ENCODE results near the gene OPHN1.

The OPHN1 gene

DNA sequence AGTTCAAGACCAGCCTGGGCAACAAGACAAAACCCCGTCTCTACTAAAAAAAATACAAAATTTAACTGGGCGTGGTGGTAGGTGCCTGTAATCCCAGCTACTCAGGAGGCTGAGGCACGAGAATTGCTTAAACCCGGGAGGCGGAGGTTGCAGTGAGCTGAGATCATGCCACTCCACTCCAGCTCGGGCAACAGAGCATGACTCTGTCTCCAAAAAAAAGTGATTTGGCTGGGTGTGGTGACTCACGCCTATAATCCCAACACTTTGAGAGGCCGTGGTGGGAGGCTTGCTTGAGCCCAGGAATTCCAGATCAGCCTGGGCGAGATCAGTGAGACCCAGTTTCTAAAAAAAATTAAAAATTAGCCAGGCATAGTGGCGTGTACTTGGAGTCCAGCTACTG is 4.1 kb downstream of the OPHN1 start:
- Histone ChIP-seq H4K91ac (ENCODE audit: low read depth, low read length, poor library complexity) (no peak overlapping the region), H2AFZ (ENCODE audit: low read length) (no peak overlapping the region), H3K18ac (ENCODE audit: low read length) (no peak overlapping the region), H2AK5ac (ENCODE audit: low read depth, low read length) (no peak overlapping the region), H3K14ac (ENCODE audit: low read length) (no peak overlapping the region), H3K27me3 (ENCODE audit: control insufficient read depth in 3 of 3, insufficient read depth in 3 of 3, low read depth in 1 of 3, low read length in 3 of 3) (no peaks in the 10 kb centered on the region), H3K4ac (ENCODE audit: low read length) (no peak overlapping the region), H3K4me1 (ENCODE audit: control insufficient read depth in 2 of 2, insufficient read depth in 1 of 2, low read depth in 1 of 2, low read length in 2 of 2) (peaks cover 0 to 3% of the 10 kb centered on the region in 2 donors), H2BK5ac (ENCODE audit: low read length) (no peak overlapping the region), H3K4me2 (ENCODE audit: insufficient read depth, low read length, poor library complexity, severe bottlenecking) (no peak overlapping the region), H3K79me1 (ENCODE audit: low read depth, low read length) (no peaks in the 10 kb centered on the region), H3K9ac (ENCODE audit: low read depth, low read length, poor library complexity) (no peak overlapping the region), H2BK12ac (ENCODE audit: low read length) (no peak overlapping the region), H3K9me3 (replicated peaks in 1 of 2; ENCODE audit: control insufficient read depth in 2 of 2, insufficient read depth in 1 of 2, low read depth in 1 of 2, low read length in 2 of 2) (no peaks in the 10 kb centered on the region), H2BK15ac (ENCODE audit: low read length) (no peak overlapping the region), H3K4me3 (ENCODE audit: low read length in 2 of 2) (no peak overlapping the region), H4K8ac (ENCODE audit: low read depth, low read length) (no peak overlapping the region), H3K23ac (ENCODE audit: low read depth, low read length, poor library complexity) (no peak overlapping the region), H3K36me3 (replicated peaks in 1 of 2; ENCODE audit: control insufficient read depth in 2 of 2, insufficient read depth in 2 of 2, low read length in 2 of 2) (no peaks in the 10 kb centered on the region), H3K27ac (replicated peaks; ENCODE audit: low read length) (no peak overlapping the region), H2BK120ac (ENCODE audit: low read depth, low read length) (no peak overlapping the region)
- no peak for DNase-seq (ENCODE audit: low spot score)
- WGBS, 2 donors (ENCODE audit: extremely low coverage in 2 of 2, insufficient read length in 2 of 2, insufficient replicate concordance in 1 of 2) = no CpG with 5 or more reads among the region's 10 CpGs

GRCh38 chrX:68428431-68428830 is 4.9 kb downstream of the OPHN1 start:
- Histone ChIP-seq H3K4me3 (ENCODE audit: low read length in 2 of 2) (no peak overlapping the region), H4K8ac (ENCODE audit: low read depth, low read length) (no peak overlapping the region), H3K23ac (ENCODE audit: low read depth, low read length, poor library complexity) (no peak overlapping the region), H3K14ac (ENCODE audit: low read length) (no peak overlapping the region), H2BK120ac (ENCODE audit: low read depth, low read length) (no peak overlapping the region), H3K4me1 (ENCODE audit: control insufficient read depth in 2 of 2, insufficient read depth in 1 of 2, low read depth in 1 of 2, low read length in 2 of 2) (peaks cover 0 to 3% of the 10 kb centered on the region in 2 donors), H3K27me3 (ENCODE audit: control insufficient read depth in 3 of 3, insufficient read depth in 3 of 3, low read depth in 1 of 3, low read length in 3 of 3) (no peaks in the 10 kb centered on the region), H3K9ac (ENCODE audit: low read depth, low read length, poor library complexity) (no peak overlapping the region), H3K4ac (ENCODE audit: low read length) (no peak overlapping the region), H3K9me3 (replicated peaks in 1 of 2; ENCODE audit: control insufficient read depth in 2 of 2, insufficient read depth in 1 of 2, low read depth in 1 of 2, low read length in 2 of 2) (no peaks in the 10 kb centered on the region), H2AK5ac (ENCODE audit: low read depth, low read length) (no peak overlapping the region), H2BK5ac (ENCODE audit: low read length) (no peak overlapping the region), H3K79me1 (ENCODE audit: low read depth, low read length) (no peaks in the 10 kb centered on the region), H3K36me3 (replicated peaks in 1 of 2; ENCODE audit: control insufficient read depth in 2 of 2, insufficient read depth in 2 of 2, low read length in 2 of 2) (no peaks in the 10 kb centered on the region), H2BK12ac (ENCODE audit: low read length) (no peak overlapping the region), H2BK15ac (ENCODE audit: low read length) (no peak overlapping the region), H3K27ac (replicated peaks; ENCODE audit: low read length) (no peak overlapping the region), H3K18ac (ENCODE audit: low read length) (no peak overlapping the region), H4K91ac (ENCODE audit: low read depth, low read length, poor library complexity) (no peak overlapping the region), H3K4me2 (ENCODE audit: insufficient read depth, low read length, poor library complexity, severe bottlenecking) (no peak overlapping the region), H2AFZ (ENCODE audit: low read length) (no peak overlapping the region)
- no peak for DNase-seq (ENCODE audit: low spot score)
- no CpG with 5 or more reads among the region's 3 CpGs for WGBS, 2 donors (ENCODE audit: extremely low coverage in 2 of 2, insufficient read length in 2 of 2, insufficient replicate concordance in 1 of 2)

- Histone ChIP-seq H3K4me2 (ENCODE audit: insufficient read depth, low read length, poor library complexity, severe bottlenecking) (no peak overlapping the region), H3K23ac (ENCODE audit: low read depth, low read length, poor library complexity) (no peak overlapping the region), H3K4ac (ENCODE audit: low read length) (no peak overlapping the region), H3K4me3 (ENCODE audit: low read length in 2 of 2) (no peak overlapping the region), H3K27me3 (ENCODE audit: control insufficient read depth in 3 of 3, insufficient read depth in 3 of 3, low read depth in 1 of 3, low read length in 3 of 3) (no peaks in the 10 kb centered on the region), H3K79me1 (ENCODE audit: low read depth, low read length) (no peaks in the 10 kb centered on the region), H3K9me3 (replicated peaks in 1 of 2; ENCODE audit: control insufficient read depth in 2 of 2, insufficient read depth in 1 of 2, low read depth in 1 of 2, low read length in 2 of 2) (no peaks in the 10 kb centered on the region), H3K27ac (replicated peaks; ENCODE audit: low read length) (no peak overlapping the region), H3K18ac (ENCODE audit: low read length) (no peak overlapping the region), H4K91ac (ENCODE audit: low read depth, low read length, poor library complexity) (no peak overlapping the region), H2AFZ (ENCODE audit: low read length) (no peak overlapping the region), H4K8ac (ENCODE audit: low read depth, low read length) (no peak overlapping the region), H3K4me1 (ENCODE audit: control insufficient read depth in 2 of 2, insufficient read depth in 1 of 2, low read depth in 1 of 2, low read length in 2 of 2) (peaks cover 0 to 4% of the 10 kb centered on the region in 2 donors), H2AK5ac (ENCODE audit: low read depth, low read length) (no peak overlapping the region), H2BK120ac (ENCODE audit: low read depth, low read length) (no peak overlapping the region), H2BK15ac (ENCODE audit: low read length) (no peak overlapping the region), H3K14ac (ENCODE audit: low read length) (no peak overlapping the region), H2BK12ac (ENCODE audit: low read length) (no peak overlapping the region), H2BK5ac (ENCODE audit: low read length) (no peak overlapping the region), H3K9ac (ENCODE audit: low read depth, low read length, poor library complexity) (no peak overlapping the region), H3K36me3 (replicated peaks in 1 of 2; ENCODE audit: control insufficient read depth in 2 of 2, insufficient read depth in 2 of 2, low read length in 2 of 2) (no peaks in the 10 kb centered on the region)
- no peak for DNase-seq (ENCODE audit: low spot score)
- WGBS, 2 donors (ENCODE audit: extremely low coverage in 2 of 2, insufficient read length in 2 of 2, insufficient replicate concordance in 1 of 2) = no CpG with 5 or more reads among the region's 1 CpG
Measured at GRCh38 chrX:68424719-68425118, 8.6 kb downstream of the OPHN1 start.

- Histone ChIP-seq H3K18ac (ENCODE audit: low read length) (no peak overlapping the region), H3K27ac (replicated peaks; ENCODE audit: low read length) (no peak overlapping the region), H3K9me3 (replicated peaks in 1 of 2; ENCODE audit: control insufficient read depth in 2 of 2, insufficient read depth in 1 of 2, low read depth in 1 of 2, low read length in 2 of 2) (no peaks in the 10 kb centered on the region), H2BK12ac (ENCODE audit: low read length) (no peak overlapping the region), H4K91ac (ENCODE audit: low read depth, low read length, poor library complexity) (no peak overlapping the region), H3K9ac (ENCODE audit: low read depth, low read length, poor library complexity) (no peak overlapping the region), H3K79me1 (ENCODE audit: low read depth, low read length) (no peaks in the 10 kb centered on the region), H3K23ac (ENCODE audit: low read depth, low read length, poor library complexity) (no peak overlapping the region), H2AK5ac (ENCODE audit: low read depth, low read length) (no peak overlapping the region), H3K4me2 (ENCODE audit: insufficient read depth, low read length, poor library complexity, severe bottlenecking) (no peak overlapping the region), H2BK15ac (ENCODE audit: low read length) (no peak overlapping the region), H3K4me3 (ENCODE audit: low read length in 2 of 2) (no peak overlapping the region), H3K36me3 (replicated peaks in 1 of 2; ENCODE audit: control insufficient read depth in 2 of 2, insufficient read depth in 2 of 2, low read length in 2 of 2) (no peaks in the 10 kb centered on the region), H3K14ac (ENCODE audit: low read length) (no peak overlapping the region), H3K4me1 (ENCODE audit: control insufficient read depth in 2 of 2, insufficient read depth in 1 of 2, low read depth in 1 of 2, low read length in 2 of 2) (peaks cover 0 to 4% of the 10 kb centered on the region in 2 donors), H3K27me3 (ENCODE audit: control insufficient read depth in 3 of 3, insufficient read depth in 3 of 3, low read depth in 1 of 3, low read length in 3 of 3) (no peaks in the 10 kb centered on the region), H2BK5ac (ENCODE audit: low read length) (no peak overlapping the region), H4K8ac (ENCODE audit: low read depth, low read length) (no peak overlapping the region), H2BK120ac (ENCODE audit: low read depth, low read length) (no peak overlapping the region), H2AFZ (ENCODE audit: low read length) (no peak overlapping the region), H3K4ac (ENCODE audit: low read length) (no peak overlapping the region)
- DNase-seq (ENCODE audit: low spot score) = no peak
Measured at GRCh38 chrX:68422478-68422877, 10.8 kb downstream of the OPHN1 start.
